Transverse colon (tissue), 4 donors: ENCODE results near the gene MAST4.

Experiments
- CTCF ChIP-seq, 5 experiments: fragments of 200-600 bp in 3 of 5; fragments of 450-650 bp in 2 of 5; sonication (generic) in 3 of 5; IDR thresholded peaks; 1 replicate in 2 of 5; 2 replicates in 3 of 5; pipeline ENCODE4 v1.5.1; 2016 to 2017; ENCODE audit warnings: antibody characterized with exemption in 5 of 5, inconsistent platforms in 3 of 5, mild to moderate bottlenecking in 2 of 5, moderate library complexity in 1 of 5
- EP300 ChIP-seq: sonication (generic); formaldehyde crosslinking; IDR thresholded peaks from one replicate; pipeline ENCODE4 v1.6.1; 2017; ENCODE audit warnings: antibody characterized with exemption, low read depth
- POLR2A ChIP-seq: fragments of 450-650 bp; IDR thresholded peaks from one replicate; pipeline ENCODE4 v1.6.1; 2016; ENCODE audit warnings: antibody characterized with exemption, mild to moderate bottlenecking, moderate library complexity
- POLR2AphosphoS5 ChIP-seq, 3 donors: sonication (generic); formaldehyde crosslinking; IDR thresholded peaks; one replicate each; pipeline ENCODE4 v1.6.1; 2016; ENCODE audit warnings: antibody characterized with exemption in 3 of 3

- TF ChIP-seq POLR2A = no peak
- no peak for TF ChIP-seq CTCF (IDR thresholded peaks at IDR 0.05)
- TF ChIP-seq POLR2AphosphoS5 (IDR thresholded peaks at IDR 0.05) = no peak
- TF ChIP-seq EP300 = no peak
These were observed 432.2 kb downstream of the MAST4 start for GRCh38 chr5:67028371-67028770.
